Hindlimb muscle (tissue), 1 donor: ENCODE measurements around the gene CCZ1. TPM values are rescaled to one million over a fixed set of nuclear protein-coding genes. Genes with fewer than 3 reads are reported as not detected.
"Not testable (repeated sequence)": the region's sequence is repeated elsewhere in the genome, so short reads cannot be mapped to it uniquely, and the experiment has no call there.

Source experiments
- DNase-seq: peaks from one replicate; pipeline ENCODE4 v3.0.0-alpha.2; 2013
- polyA plus RNA-seq: library from polyadenylated mRNA; unstranded; fragments of 120-200 nt; gene quantifications from one replicate; pipeline ENCODE4 v1.2.1, GENCODE V29; 2013; ENCODE audit not compliant: insufficient read length

Gene CCZ1
- 55.4 TPM for polyA plus RNA-seq

- peak; percentile 55 for DNase-seq
Observed at GRCh38 chr7:5898480-5899224, at the start of gene CCZ1. Gene CCZ1 (plus strand): TSS chr7:5898733. CDS start chr7:5898800, 67 bp downstream.

- no peak for DNase-seq
Observed at GRCh38 chr7:5850944-5851343, 47.6 kb upstream of the CCZ1 start.

- DNase-seq, result no peak
Observed at GRCh38 chr7:5854738-5855137, 43.8 kb upstream of the CCZ1 start.

GRCh38 chr7:5857041-5857575 lies 41.4 kb upstream of the CCZ1 start:
- peak; percentile 21 for DNase-seq

GRCh38 chr7:5858494-5858893 lies 40.0 kb upstream of the CCZ1 start:
- DNase-seq, result not testable (repeated sequence)

- not testable (repeated sequence) for DNase-seq
Observed at GRCh38 chr7:5861281-5861680, 37.3 kb upstream of the CCZ1 start.

- DNase-seq, result not testable (repeated sequence)
Observed at GRCh38 chr7:5862753-5863366, 35.7 kb upstream of the CCZ1 start.

- DNase-seq, result not testable (repeated sequence)
Observed at GRCh38 chr7:5865279-5865931, 33.1 kb upstream of the CCZ1 start.

GRCh38 chr7:5867060-5867459 lies 31.5 kb upstream of the CCZ1 start:
- DNase-seq, result no peak

- not testable (repeated sequence) for DNase-seq
Observed at GRCh38 chr7:5868928-5869341, 29.6 kb upstream of the CCZ1 start.

- no peak for DNase-seq
Observed at GRCh38 chr7:5869691-5870090, 28.8 kb upstream of the CCZ1 start.

GRCh38 chr7:5870311-5870710 lies 28.2 kb upstream of the CCZ1 start:
- no peak for DNase-seq

GRCh38 chr7:5872326-5872725 lies 26.2 kb upstream of the CCZ1 start:
- no peak for DNase-seq

- DNase-seq, result not testable (repeated sequence)
Observed at GRCh38 chr7:5879591-5879990, 18.9 kb upstream of the CCZ1 start.

GRCh38 chr7:5880106-5880505 lies 18.4 kb upstream of the CCZ1 start:
- DNase-seq, result not testable (repeated sequence)

- not testable (repeated sequence) for DNase-seq
Observed at GRCh38 chr7:5884431-5884830, 14.1 kb upstream of the CCZ1 start.

- not testable (repeated sequence) for DNase-seq
Observed at GRCh38 chr7:5888021-5888420, 10.5 kb upstream of the CCZ1 start.

- not testable (repeated sequence) for DNase-seq
Observed at GRCh38 chr7:5890244-5890643, 8.3 kb upstream of the CCZ1 start.

- no peak for DNase-seq
Observed at GRCh38 chr7:5892498-5892897, 6.0 kb upstream of the CCZ1 start.

- DNase-seq, result not testable (repeated sequence)
Observed at GRCh38 chr7:5897369-5897919, 1.1 kb upstream of the CCZ1 start.

GRCh38 chr7:5903002-5903401 lies 4.5 kb downstream of the CCZ1 start:
- DNase-seq, result not testable (repeated sequence)

- not testable (repeated sequence) for DNase-seq
Observed at GRCh38 chr7:5904726-5905125, 6.2 kb downstream of the CCZ1 start.

- not testable (repeated sequence) for DNase-seq
Observed at GRCh38 chr7:5908835-5909234, 10.3 kb downstream of the CCZ1 start.
